HepG2 (cell line): ENCODE data around the gene USP24. TPM values are rescaled to one million over a fixed set of nuclear protein-coding genes. Genes with fewer than 3 reads are reported as not detected.

Source experiments
- ATAD3A ChIP-seq: sonication (generic); formaldehyde crosslinking; IDR thresholded peaks from 2 replicates; pipeline ENCODE4 v1.4.0; 2020; ENCODE audit warnings: missing genetic modification reagents
- CENPBD1 ChIP-seq: sonication (generic); formaldehyde crosslinking; IDR thresholded peaks from 2 replicates; pipeline ENCODE4 v1.8.0; 2022; ENCODE audit warnings: missing genetic modification reagents, low read depth, mild to moderate bottlenecking, borderline replicate concordance
- KDM1A ChIP-seq: IDR thresholded peaks from 2 replicates; pipeline ENCODE4 v1.6.1; 2016; ENCODE audit warnings: missing compliant biosample characterization
- KLF16 ChIP-seq, 2 experiments: sonication (generic) in 1 of 2; formaldehyde crosslinking in 1 of 2; IDR thresholded peaks; 2 replicates each; pipeline versions ENCODE4 v1.6.1 to v1.8.0; 2016 to 2023; ENCODE audit warnings: missing genetic modification reagents in 2 of 2, missing compliant biosample characterization in 1 of 2
- MATR3 ChIP-seq: sonication (generic); formaldehyde crosslinking; IDR thresholded peaks from 2 replicates; pipeline ENCODE4 v1.4.0; 2020; ENCODE audit warnings: missing genetic modification reagents
- NR2C2 ChIP-seq: sonication (generic); formaldehyde crosslinking; IDR thresholded peaks from 2 replicates; pipeline ENCODE4 v1.4.0; 2020; ENCODE audit warnings: missing genetic modification reagents, mild to moderate bottlenecking, moderate library complexity, borderline replicate concordance
- SIX4 ChIP-seq: sonication (generic); formaldehyde crosslinking; IDR thresholded peaks from 2 replicates; pipeline ENCODE4 v1.4.0; 2020; ENCODE audit warnings: missing genetic modification reagents
- TAF1 ChIP-seq: sonication (generic); formaldehyde crosslinking; IDR thresholded peaks from 2 replicates; pipeline ENCODE4 v1.4.0; 2020; ENCODE audit warnings: missing genetic modification reagents
- TBX2 ChIP-seq: sonication (generic); formaldehyde crosslinking; IDR thresholded peaks from 2 replicates; pipeline ENCODE4 v1.5.0; 2020; ENCODE audit warnings: missing genetic modification reagents, mild to moderate bottlenecking, borderline replicate concordance
- THYN1 ChIP-seq: sonication (generic); formaldehyde crosslinking; IDR thresholded peaks from 2 replicates; pipeline ENCODE4 v1.8.1; 2023; ENCODE audit warnings: low read depth, mild to moderate bottlenecking, moderate library complexity, missing genetic modification reagents, borderline replicate concordance
- ZBTB44 ChIP-seq: sonication (generic); formaldehyde crosslinking; IDR thresholded peaks from 2 replicates; pipeline ENCODE4 v1.4.0; 2020; ENCODE audit warnings: missing genetic modification reagents
- ZNF232 ChIP-seq: sonication (generic); formaldehyde crosslinking; IDR thresholded peaks from 2 replicates; pipeline ENCODE4 v1.4.0; 2020; ENCODE audit warnings: missing genetic modification reagents, borderline replicate concordance
- ZNF275 ChIP-seq: sonication (generic); formaldehyde crosslinking; IDR thresholded peaks from 2 replicates; pipeline ENCODE4 v1.8.0; 2022; ENCODE audit warnings: missing genetic modification reagents, mild to moderate bottlenecking, inconsistent platforms, borderline replicate concordance
- ZNF280D ChIP-seq: sonication (generic); formaldehyde crosslinking; IDR thresholded peaks from 2 replicates; pipeline ENCODE4 v1.5.1; 2020; ENCODE audit warnings: mild to moderate bottlenecking, missing genetic modification reagents
- ZNF446 ChIP-seq: sonication (generic); formaldehyde crosslinking; IDR thresholded peaks from 2 replicates; pipeline ENCODE4 v1.5.0; 2020; ENCODE audit warnings: mild to moderate bottlenecking, missing genetic modification reagents
- ZNF577 ChIP-seq: sonication (generic); formaldehyde crosslinking; IDR thresholded peaks from 2 replicates; pipeline ENCODE4 v1.4.0; 2020; ENCODE audit warnings: mild to moderate bottlenecking, low read depth, missing genetic modification reagents, borderline replicate concordance
- ZNF674 ChIP-seq: sonication (generic); formaldehyde crosslinking; IDR thresholded peaks from 2 replicates; pipeline ENCODE4 v1.5.0; 2020; ENCODE audit warnings: low read depth, mild to moderate bottlenecking, missing genetic modification reagents
- polyA plus RNA-seq, 8 experiments: library from polyadenylated mRNA; depleted of rRNA in 3 of 8; stranded (reverse) in 7 of 8; unstranded in 1 of 8; fragments of >200 nt; fragmentation: Illumina TruSeq in 4 of 8; extraction: Trizol in 4 of 8; gene quantifications; 2 replicates each; pipeline versions ENCODE4 v1.2.1 to v1.2.3, GENCODE V29; 2011 to 2016; ENCODE audit warnings: low read depth in 4 of 8, missing spikeins in 1 of 8, mixed read lengths in 1 of 8; ENCODE audit not compliant: insufficient read depth in 1 of 8
- total RNA-seq, 5 experiments: library from RNA; depleted of rRNA; stranded (reverse); fragments of >200 nt; fragmentation: Illumina TruSeq; extraction: Trizol; gene quantifications; 2 replicates each; pipeline ENCODE4 v1.2.3, GENCODE V29; 2016; ENCODE audit warnings: low read depth in 1 of 5
- TF ChIP-seq, protein P1 (sequence below): sonication (generic); formaldehyde crosslinking; IDR thresholded peaks from 2 replicates; pipeline ENCODE4 v1.8.0; 2022; ENCODE audit warnings: mild to moderate bottlenecking, missing genetic modification reagents; ENCODE audit not compliant: insufficient replicate concordance
- TF ChIP-seq, protein P2 (sequence below): sonication (generic); formaldehyde crosslinking; IDR thresholded peaks from 2 replicates; pipeline ENCODE4 v1.5.1; 2020; ENCODE audit warnings: missing genetic modification reagents, mild to moderate bottlenecking, borderline replicate concordance

The USP24 gene
- total and polyA plus RNA-seq, 2 of the 13 experiments (the other 11 are each of a cell fraction or from before 2014, with no cell fraction given): 18.8 to 47.6 TPM

GRCh38 chr1:55039342-55040082, 175.7 kb downstream of the USP24 start, which contains the start of gene PCSK9 (continued):
- peak; percentile 87 for TF ChIP-seq ZNF275
- TF ChIP-seq TBX2: peak; percentile 100
- no peak for TF ChIP-seq NR2C2
- TF ChIP-seq ZNF446 (CRISPR knock-in tag): peak; percentile 88; the same call in 1 of the 2 replicates
- TF ChIP-seq KLF16 (CRISPR knock-in tag; IDR thresholded peaks at IDR 0.05): peak in 1 of 2 experiments; percentile 68; a peak in 2 of 4 replicates
- peak; percentile 83 for TF ChIP-seq ZNF280D
- TF ChIP-seq, protein P1, sequence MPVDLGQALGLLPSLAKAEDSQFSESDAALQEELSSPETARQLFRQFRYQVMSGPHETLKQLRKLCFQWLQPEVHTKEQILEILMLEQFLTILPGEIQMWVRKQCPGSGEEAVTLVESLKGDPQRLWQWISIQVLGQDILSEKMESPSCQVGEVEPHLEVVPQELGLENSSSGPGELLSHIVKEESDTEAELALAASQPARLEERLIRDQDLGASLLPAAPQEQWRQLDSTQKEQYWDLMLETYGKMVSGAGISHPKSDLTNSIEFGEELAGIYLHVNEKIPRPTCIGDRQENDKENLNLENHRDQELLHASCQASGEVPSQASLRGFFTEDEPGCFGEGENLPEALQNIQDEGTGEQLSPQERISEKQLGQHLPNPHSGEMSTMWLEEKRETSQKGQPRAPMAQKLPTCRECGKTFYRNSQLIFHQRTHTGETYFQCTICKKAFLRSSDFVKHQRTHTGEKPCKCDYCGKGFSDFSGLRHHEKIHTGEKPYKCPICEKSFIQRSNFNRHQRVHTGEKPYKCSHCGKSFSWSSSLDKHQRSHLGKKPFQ (CRISPR knock-in tag): peak; percentile 58
- 0 out of 2 replicates have a peak, but pooled peaks have one; percentile 73 for TF ChIP-seq THYN1 (CRISPR knock-in tag)
- peak; percentile 31; the same call in 1 of the 2 replicates for TF ChIP-seq ZBTB44 (CRISPR knock-in tag)
- peak; percentile 52; the same call in 1 of the 2 replicates for TF ChIP-seq ZNF232 (CRISPR knock-in tag)
- TF ChIP-seq ZNF674 (CRISPR knock-in tag): 0 out of 2 replicates have a peak, but pooled peaks have one; percentile 83
- no peak for TF ChIP-seq CENPBD1 (CRISPR knock-in tag)
- TF ChIP-seq, protein P2, sequence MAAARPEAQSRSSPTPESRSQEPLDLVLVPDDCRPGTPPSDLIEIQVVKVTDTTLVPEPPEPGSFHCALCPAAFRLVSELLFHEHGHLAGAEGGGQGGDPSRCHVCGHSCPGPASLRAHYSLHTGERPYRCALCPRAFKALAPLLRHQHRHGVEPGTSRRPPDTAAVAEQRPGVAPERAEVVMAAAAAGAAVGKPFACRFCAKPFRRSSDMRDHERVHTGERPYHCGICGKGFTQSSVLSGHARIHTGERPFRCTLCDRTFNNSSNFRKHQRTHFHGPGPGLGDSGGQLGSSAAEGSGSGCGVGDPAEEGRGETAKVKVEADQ (CRISPR knock-in tag): peak; percentile 80
- peak; percentile 98 for TF ChIP-seq SIX4
- TF ChIP-seq MATR3 (CRISPR knock-in tag): no peak
- TF ChIP-seq KDM1A (CRISPR knock-in tag): no peak
- no peak for TF ChIP-seq ZNF577 (CRISPR knock-in tag)
- TF ChIP-seq TAF1: peak; percentile 100
- TF ChIP-seq ATAD3A (CRISPR knock-in tag): no peak
